Ectodermal cell (in vitro differentiated cells): Measurements from ENCODE around the gene CLHC1.

Source experiments
- H3K27ac ChIP-seq: 2 replicates; pipeline ENCODE4 v1.7.0; 2013; ENCODE audit warnings: mild to moderate bottlenecking, low read depth, low read length; ENCODE audit not compliant: insufficient read depth, poor library complexity, severe bottlenecking
- H3K27me3 ChIP-seq: 2 replicates; pipeline ENCODE4 v1.7.0; 2013; ENCODE audit warnings: mild to moderate bottlenecking, low read length; ENCODE audit not compliant: insufficient read depth, control insufficient read depth, poor library complexity, severe bottlenecking
- H3K36me3 ChIP-seq: one replicate; pipeline ENCODE4 v1.7.0; 2013; ENCODE audit warnings: low read length; ENCODE audit not compliant: control insufficient read depth, insufficient read depth
- H3K4me1 ChIP-seq: one replicate; pipeline ENCODE4 v1.7.0; 2013; ENCODE audit warnings: low read length; ENCODE audit not compliant: control insufficient read depth, insufficient read depth
- H3K4me3 ChIP-seq: 2 replicates; pipeline ENCODE4 v1.7.0; 2013; ENCODE audit warnings: low read depth, low read length, control low read depth; ENCODE audit not compliant: insufficient read depth
- H3K9me3 ChIP-seq: 2 replicates; pipeline ENCODE4 v1.7.0; 2013; ENCODE audit warnings: mild to moderate bottlenecking, low read length, moderate library complexity; ENCODE audit not compliant: control insufficient read depth
- WGBS, 2 experiments: methylation state at CpG; one replicate each; pipeline ENCODE4 v1.1.7; 2013; ENCODE audit warnings: missing lambda C conversion rate in 2 of 2; 5-methylcytosine and 5-hydroxymethylcytosine counted together

CLHC1 gene

GRCh38 chr2:55173438-55174054 is 58.5 kb downstream of the CLHC1 start:
- no peaks in the 10 kb centered on the region for H3K36me3 ChIP-seq
- H3K9me3 ChIP-seq: no peaks in the 10 kb centered on the region
- no peak overlapping the region for H3K27ac ChIP-seq

GRCh38 chr2:55169915-55170314 is 62.2 kb downstream of the CLHC1 start:
- 89 to 96% methylated on average over 3 of the region's 3 CpGs for WGBS, 2 experiments
- Histone ChIP-seq H3K4me3 (no peak overlapping the region), H3K27me3 (no peaks in the 10 kb centered on the region), H3K9me3 (no peaks in the 10 kb centered on the region), H3K4me1 (peaks cover 7% of the 10 kb centered on the region), H3K36me3 (no peaks in the 10 kb centered on the region), H3K27ac (no peak overlapping the region)

More at GRCh38 chr2:55173438-55174054, 58.5 kb downstream of the CLHC1 start:
- Histone ChIP-seq H3K27me3 (no peaks in the 10 kb centered on the region), H3K4me1 (no peaks in the 10 kb centered on the region), H3K4me3 (no peak overlapping the region)
- 60 to 79% methylated on average over 1 of the region's 2 CpGs for WGBS, 2 experiments

- H3K27ac ChIP-seq: no peak overlapping the region
- peaks cover 7% of the 10 kb centered on the region for H3K4me1 ChIP-seq
- 87 to 89% methylated on average over 1 of the region's 1 CpG for WGBS, 2 experiments
- no peaks in the 10 kb centered on the region for H3K36me3 ChIP-seq
- H3K27me3 ChIP-seq: no peaks in the 10 kb centered on the region
- no peaks in the 10 kb centered on the region for H3K9me3 ChIP-seq
- no peak overlapping the region for H3K4me3 ChIP-seq
These were observed 62.7 kb downstream of the CLHC1 start for GRCh38 chr2:55169359-55169758.

GRCh38 chr2:55168221-55169154 is 63.6 kb downstream of the CLHC1 start:
- Histone ChIP-seq H3K36me3 (no peaks in the 10 kb centered on the region), H3K27me3 (no peaks in the 10 kb centered on the region), H3K27ac (no peak overlapping the region), H3K9me3 (no peaks in the 10 kb centered on the region), H3K4me1 (peaks cover 7% of the 10 kb centered on the region), H3K4me3 (no peak overlapping the region)
- 61 to 68% methylated on average over 6 of the region's 6 CpGs for WGBS, 2 experiments

- Histone ChIP-seq H3K27me3 (no peaks in the 10 kb centered on the region), H3K27ac (no peak overlapping the region), H3K4me3 (no peak overlapping the region), H3K36me3 (no peaks in the 10 kb centered on the region), H3K4me1 (peaks cover 13% of the 10 kb centered on the region), H3K9me3 (no peaks in the 10 kb centered on the region)
- 96 to 100% methylated on average over 1 of the region's 1 CpG for WGBS, 2 experiments
These were observed 66.5 kb downstream of the CLHC1 start for GRCh38 chr2:55165626-55166025.

GRCh38 chr2:55164534-55165480 is 67.3 kb downstream of the CLHC1 start:
- no peaks in the 10 kb centered on the region for H3K9me3 ChIP-seq
- no peak overlapping the region for H3K4me3 ChIP-seq
- 90 to 95% methylated on average over 12 of the region's 12 CpGs for WGBS, 2 experiments
- peaks cover 13% of the 10 kb centered on the region for H3K4me1 ChIP-seq
- H3K27me3 ChIP-seq: no peaks in the 10 kb centered on the region
- no peak overlapping the region for H3K27ac ChIP-seq
- no peaks in the 10 kb centered on the region for H3K36me3 ChIP-seq

- Histone ChIP-seq H3K9me3 (no peaks in the 10 kb centered on the region), H3K36me3 (no peaks in the 10 kb centered on the region), H3K27ac (no peak overlapping the region), H3K27me3 (no peaks in the 10 kb centered on the region), H3K4me1 (peaks cover 13% of the 10 kb centered on the region), H3K4me3 (no peak overlapping the region)
- WGBS, 2 experiments: 84 to 88% methylated on average over 7 of the region's 7 CpGs
These were observed 68.1 kb downstream of the CLHC1 start for GRCh38 chr2:55163941-55164390.

GRCh38 chr2:55163274-55163721 is 68.8 kb downstream of the CLHC1 start:
- WGBS, 2 experiments: 86 to 89% methylated on average over 9 of the region's 9 CpGs
- H3K4me1 ChIP-seq: peaks cover 11% of the 10 kb centered on the region
- no peak overlapping the region for H3K27ac ChIP-seq

GRCh38 chr2:55162284-55163006 is 69.6 kb downstream of the CLHC1 start:
- H3K36me3 ChIP-seq: no peaks in the 10 kb centered on the region
- peaks cover 7% of the 10 kb centered on the region for H3K4me1 ChIP-seq
- no peaks in the 10 kb centered on the region for H3K27me3 ChIP-seq
- H3K9me3 ChIP-seq: no peaks in the 10 kb centered on the region
- WGBS, 2 experiments: 69 to 72% methylated on average over 11 of the region's 11 CpGs
- no peak overlapping the region for H3K4me3 ChIP-seq
- H3K27ac ChIP-seq: no peak overlapping the region

More at GRCh38 chr2:55163274-55163721, 68.8 kb downstream of the CLHC1 start:
- no peaks in the 10 kb centered on the region for H3K27me3 ChIP-seq
- no peaks in the 10 kb centered on the region for H3K36me3 ChIP-seq
- no peaks in the 10 kb centered on the region for H3K9me3 ChIP-seq
- H3K4me3 ChIP-seq: no peak overlapping the region
